Cardiac muscle cell (in vitro differentiated cells and primary cell): ENCODE results near the gene RSU1. TPM values are rescaled to one million over a fixed set of nuclear protein-coding genes. Genes with fewer than 3 reads are reported as not detected.

Experiments
- DNase-seq, 2 donors: peaks; one replicate each; pipeline versions ENCODE4 v3.0.0 to v3.0.0-alpha.2; 2010 to 2017; ENCODE audit warnings: low read depth in 1 of 2, low spot score in 1 of 2
- H3K27ac ChIP-seq: fragments of 200-600 bp; sonication (generic); 2 replicates; pipeline ENCODE4 v1.5.1; 2016
- H3K27me3 ChIP-seq: fragments of 200-600 bp; sonication (generic); 2 replicates; pipeline ENCODE4 v1.6.0; 2016; ENCODE audit warnings: control low read depth
- H3K36me3 ChIP-seq: fragments of 200-600 bp; sonication (generic); 2 replicates; pipeline ENCODE4 v1.5.1; 2016; ENCODE audit warnings: control low read depth
- H3K4me1 ChIP-seq: fragments of 200-600 bp; sonication (generic); 2 replicates; pipeline ENCODE4 v1.8.1; 2017; ENCODE audit warnings: low read depth, mild to moderate bottlenecking, mixed run types
- H3K4me3 ChIP-seq: fragments of 200-600 bp; sonication (generic); 2 replicates; pipeline ENCODE4 v1.5.1; 2016; ENCODE audit warnings: mild to moderate bottlenecking
- H3K9me3 ChIP-seq: fragments of 200-600 bp; sonication (generic); 2 replicates; pipeline ENCODE4 v1.5.1; 2017; ENCODE audit warnings: low read depth, mild to moderate bottlenecking, control low read depth
- CTCF ChIP-seq: IDR thresholded peaks from 2 replicates; pipeline ENCODE4 v1.5.1; 2012; ENCODE audit warnings: low read depth, mild to moderate bottlenecking, low read length
- polyA plus RNA-seq: library from polyadenylated mRNA; unstranded; fragments of >200 nt; fragmentation: Nextera tagmentation; extraction: Ambion mirVana; gene quantifications from 2 replicates; pipeline ENCODE4 v1.2.1, GENCODE V29; 2016
- total RNA-seq: library from RNA; depleted of rRNA; stranded (reverse); fragments of >200 nt; gene quantifications from 2 replicates; pipeline ENCODE4 v1.2.3, GENCODE V29; 2016

The RSU1 gene
- total and polyA plus RNA-seq, 2 experiments from 2014 or later = 18.4 to 69.7 TPM

- no peaks in the 10 kb centered on the region for H3K27me3 ChIP-seq
- no peaks in the 10 kb centered on the region for H3K36me3 ChIP-seq
- H3K4me1 ChIP-seq = no peaks in the 10 kb centered on the region
- no peak overlapping the region for H3K4me3 ChIP-seq
- H3K9me3 ChIP-seq = no peaks in the 10 kb centered on the region
- no peak for TF ChIP-seq CTCF
- no peak overlapping the region for H3K27ac ChIP-seq
- DNase-seq = peak in 1 of 2 donors; percentile 31
Observed at GRCh38 chr10:16848562-16849154, 31.4 kb upstream of the RSU1 start.

- H3K4me1 ChIP-seq = no peaks in the 10 kb centered on the region
- H3K27ac ChIP-seq = no peak overlapping the region
- no peak overlapping the region for H3K4me3 ChIP-seq
- DNase-seq = no peak
- no peaks in the 10 kb centered on the region for H3K9me3 ChIP-seq
- no peaks in the 10 kb centered on the region for H3K27me3 ChIP-seq
- TF ChIP-seq CTCF = no peak
- H3K36me3 ChIP-seq = no peaks in the 10 kb centered on the region
Observed at GRCh38 chr10:16847644-16848043, 30.4 kb upstream of the RSU1 start.

DNA sequence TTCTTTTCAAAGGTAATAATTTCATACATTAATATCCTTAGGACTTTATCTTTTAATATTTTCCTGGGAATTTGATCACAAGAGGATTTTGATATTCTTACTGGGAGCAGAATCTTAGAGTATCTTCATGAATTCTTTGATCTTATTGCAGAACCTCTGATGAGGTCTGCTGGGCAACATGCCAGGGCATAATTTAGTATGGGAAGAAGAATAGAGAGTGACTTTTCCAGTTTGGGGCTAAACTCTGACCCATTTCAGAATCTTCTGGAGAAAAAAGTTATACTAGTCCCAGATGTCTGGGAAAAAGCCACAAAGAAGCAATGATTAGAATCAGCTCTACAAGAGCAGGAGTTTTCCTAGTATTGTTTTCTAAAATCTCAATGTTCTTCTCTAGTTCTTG is 28.0 kb upstream of the RSU1 start:
- Histone ChIP-seq H3K27ac (no peak overlapping the region), H3K36me3 (no peaks in the 10 kb centered on the region), H3K4me3 (no peak overlapping the region), H3K4me1 (no peaks in the 10 kb centered on the region), H3K9me3 (no peaks in the 10 kb centered on the region), H3K27me3 (no peaks in the 10 kb centered on the region)
- DNase-seq = peak in 1 of 2 donors; percentile 36
- TF ChIP-seq CTCF = no peak

DNA sequence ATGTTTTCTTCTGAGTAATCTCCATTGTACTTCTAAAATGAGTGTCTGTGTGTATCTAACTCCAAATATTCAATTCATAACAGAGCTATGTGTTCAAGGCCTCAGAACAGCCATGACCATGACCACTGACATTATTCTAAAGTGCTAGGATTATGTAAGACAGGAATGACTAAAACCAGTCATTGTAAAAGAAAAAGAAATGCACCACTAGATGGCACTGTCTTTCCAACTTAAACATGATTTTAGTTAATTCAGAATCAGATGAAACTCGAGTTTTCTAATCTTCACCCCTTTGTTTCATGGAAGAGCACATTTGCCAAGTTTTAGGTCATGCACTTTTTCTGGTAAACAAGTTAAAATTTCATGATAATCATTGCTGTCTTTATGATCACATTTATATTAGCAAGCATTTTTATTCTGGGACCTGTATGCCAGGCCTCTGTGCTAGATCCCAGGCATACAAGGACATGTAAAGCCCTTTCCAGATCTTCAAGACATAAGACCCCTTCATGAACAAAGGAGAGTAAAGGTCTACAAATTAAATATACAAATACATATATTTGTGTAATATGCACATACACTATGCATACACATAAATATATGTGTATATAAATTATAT is 26.1 kb upstream of the RSU1 start:
- H3K9me3 ChIP-seq = no peaks in the 10 kb centered on the region
- TF ChIP-seq CTCF = peak; percentile 41
- no peaks in the 10 kb centered on the region for H3K27me3 ChIP-seq
- H3K36me3 ChIP-seq = no peaks in the 10 kb centered on the region
- H3K27ac ChIP-seq = no peak overlapping the region
- peak; percentile 85 to 87 for DNase-seq
- no peaks in the 10 kb centered on the region for H3K4me1 ChIP-seq
- no peak overlapping the region for H3K4me3 ChIP-seq

- Histone ChIP-seq H3K36me3 (no peaks in the 10 kb centered on the region), H3K9me3 (no peaks in the 10 kb centered on the region), H3K4me1 (no peaks in the 10 kb centered on the region), H3K27ac (no peak overlapping the region), H3K27me3 (no peaks in the 10 kb centered on the region), H3K4me3 (no peak overlapping the region)
- DNase-seq = no peak
- no peak for TF ChIP-seq CTCF
Observed at GRCh38 chr10:16835228-16835627, 18.0 kb upstream of the RSU1 start.
